Activated CD4-positive, alpha-beta memory T cell treated with anti-CD3 and anti-CD28 coated beads, Interleukin-2, amount 10 ng/mL, durations not matched to agents 7 days and 5 days (primary cell): ENCODE data around the gene SBF1. TPM values are rescaled to one million over a fixed set of nuclear protein-coding genes. Genes with fewer than 3 reads are reported as not detected.
A peak's percentile ranks its signal among the peaks of the same experiment; 100 is the strongest.

Source experiments
- CTCF ChIA-PET: fragments of 350-600 bp; sonication (Branson Sonifier 250); formaldehyde crosslinking; loops from one replicate; lab custom pipeline; 2021; ENCODE audit warnings: antibody characterized with exemption, inconsistent platforms; lab: Charles Lee
- POLR2A ChIA-PET: fragments of 350-600 bp; sonication (Branson Sonifier 250); formaldehyde crosslinking; loops from one replicate; lab custom pipeline; 2021; ENCODE audit warnings: antibody characterized with exemption; lab: Charles Lee
- DNase-seq: peaks from one replicate; pipeline ENCODE4 v3.0.0-alpha.2; 2020
- H3K27ac Mint-ChIP-seq: one replicate; pipeline ENCODE4 v1.8.0; 2021; ENCODE audit warnings: mild to moderate bottlenecking, mixed read lengths
- H3K27me3 Mint-ChIP-seq: one replicate; pipeline ENCODE4 v1.8.0; 2021; ENCODE audit warnings: mixed read lengths
- H3K36me3 Mint-ChIP-seq: one replicate; pipeline ENCODE4 v1.8.0; 2021; ENCODE audit warnings: low read depth, mixed read lengths
- H3K4me1 Mint-ChIP-seq: one replicate; pipeline ENCODE4 v1.8.0; 2021; ENCODE audit warnings: mixed read lengths
- H3K4me3 Mint-ChIP-seq: one replicate; pipeline ENCODE4 v1.8.0; 2021; ENCODE audit warnings: mild to moderate bottlenecking, mixed read lengths
- H3K9me3 Mint-ChIP-seq: one replicate; pipeline ENCODE4 v1.8.0; 2021; ENCODE audit warnings: mixed read lengths
- total RNA-seq, 2 experiments: library from RNA; stranded (reverse); gene quantifications; one replicate each; pipeline ENCODE4 v1.2.3, GENCODE V29; 2021

Gene SBF1
- total RNA-seq, 2 experiments from 2014 or later, result 181 to 196 TPM

DNA sequence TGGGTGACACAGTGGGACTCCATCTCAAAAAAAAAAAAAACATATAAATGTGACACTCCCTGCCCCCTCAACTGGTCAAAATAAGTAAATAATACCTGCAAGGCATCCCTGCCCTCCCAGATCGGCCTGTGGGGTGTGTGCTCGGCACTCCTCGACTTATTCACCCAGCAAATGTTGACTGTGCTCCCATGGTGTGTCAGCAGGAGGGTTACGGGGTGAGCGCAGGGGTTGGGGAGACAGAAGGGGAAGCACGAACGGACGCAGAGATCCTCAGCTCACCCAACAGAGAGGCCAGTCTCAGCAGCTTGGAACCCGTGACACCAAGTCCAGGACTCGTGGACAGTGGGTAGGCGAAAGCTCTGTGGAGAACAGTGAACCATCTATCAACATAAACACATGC is 4.9 kb upstream of the SBF1 start:
- Mint-ChIP-seq H3K27me3 (peaks cover 9% of the 10 kb centered on the region), H3K4me1 (peaks cover 13% of the 10 kb centered on the region), H3K9me3 (no peaks in the 10 kb centered on the region), H3K36me3 (no peaks in the 10 kb centered on the region), H3K4me3 (peak overlapping the region; percentile 66), H3K27ac (no peak overlapping the region)
- no peak for DNase-seq
- CTCF ChIA-PET, result interaction anchor here (1.0 to 1.8 kb wide), 2 partner anchors 9 to 18 kb away, joined by 3 to 5 read pairs; no protein-coding TSS in a partner anchor
- POLR2A ChIA-PET, result interaction anchor here (0.9 to 1.4 kb wide), 3 partner anchors 18 to 46 kb away, joined by 3 to 4 read pairs (median 3); partner anchors contain the start of gene SCO2

- POLR2A ChIA-PET, result interaction anchor here (1.9 kb wide), 1 partner anchor 48 kb away, joined by 6 read pairs; the partner anchor contains the start of gene SCO2
- no peaks in the 10 kb centered on the region for H3K9me3 Mint-ChIP-seq
- CTCF ChIA-PET, result no interaction called here
These were observed 3.1 kb upstream of the SBF1 start for GRCh38 chr22:50477923-50478322.

DNA sequence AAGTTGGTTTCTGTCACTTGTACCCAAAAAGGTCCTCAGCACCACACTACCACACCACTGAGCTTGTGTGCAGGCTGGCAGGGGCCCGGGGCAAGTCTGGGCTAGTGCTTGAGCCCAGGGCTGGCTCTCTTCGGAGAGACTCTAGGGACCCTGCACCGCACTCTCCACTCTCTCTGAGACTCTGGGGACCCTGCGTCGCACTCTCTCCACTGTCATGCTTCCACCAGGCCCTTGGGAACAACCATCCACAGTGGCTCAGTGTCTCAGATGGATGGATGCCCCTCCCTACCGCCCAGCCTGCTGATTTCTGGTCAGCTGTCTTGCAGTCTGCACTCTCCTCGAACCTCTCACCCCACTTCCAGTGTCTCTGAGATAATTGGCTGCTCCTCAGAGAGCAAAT is 2.0 kb upstream of the SBF1 start:
- Mint-ChIP-seq H3K4me1 (peaks cover 36% of the 10 kb centered on the region), H3K9me3 (no peaks in the 10 kb centered on the region), H3K36me3 (peaks cover 16% of the 10 kb centered on the region), H3K27ac (no peak overlapping the region), H3K27me3 (peaks cover 9% of the 10 kb centered on the region), H3K4me3 (peak overlapping the region; percentile 45)
- ChIA-PET POLR2A (interaction anchor here (1.9 kb wide), 1 partner anchor 49 kb away, joined by 6 read pairs; the partner anchor contains the start of gene SCO2), CTCF (no interaction called here)
- DNase-seq, result no peak

More at GRCh38 chr22:50477923-50478322, 3.1 kb upstream of the SBF1 start:
- no peak for DNase-seq
- H3K36me3 Mint-ChIP-seq, result peaks cover 11% of the 10 kb centered on the region
- no peak overlapping the region for H3K4me3 Mint-ChIP-seq
- peaks cover 9% of the 10 kb centered on the region for H3K27me3 Mint-ChIP-seq
- H3K4me1 Mint-ChIP-seq, result peaks cover 25% of the 10 kb centered on the region
- H3K27ac Mint-ChIP-seq, result no peak overlapping the region

GRCh38 chr22:50475652-50476002 is 792 bp upstream of the SBF1 start:
- peak overlapping the region; percentile 49 for H3K27ac Mint-ChIP-seq

GRCh38 chr22:50473855-50474671 is 772 bp downstream of the SBF1 start:
- Mint-ChIP-seq H3K27me3 (no peaks in the 10 kb centered on the region), H3K9me3 (no peaks in the 10 kb centered on the region), H3K4me3 (peak overlapping the region; percentile 92), H3K27ac (peak overlapping the region; percentile 97), H3K36me3 (peaks cover 22% of the 10 kb centered on the region), H3K4me1 (peaks cover 60% of the 10 kb centered on the region)
- ChIA-PET CTCF (interaction anchor here (0.8 to 2.5 kb wide), 7 partner anchors 10 to 147 kb away, joined by 3 to 18 read pairs (median 7); partner anchors contain the start of genes LMF2, NCAPH2 and SCO2), POLR2A (interaction anchor here (0.9 to 2.7 kb wide), 11 partner anchors 8 to 147 kb away, joined by 3 to 29 read pairs (median 5); partner anchors contain the start of genes ADM2, LMF2, NCAPH2 and SCO2)
- DNase-seq, result peak; percentile 57

More at GRCh38 chr22:50475652-50476002, 792 bp upstream of the SBF1 start:
- CTCF ChIA-PET, result no interaction called here
- Mint-ChIP-seq H3K27me3 (peaks cover 9% of the 10 kb centered on the region), H3K9me3 (no peaks in the 10 kb centered on the region), H3K4me1 (peaks cover 48% of the 10 kb centered on the region), H3K4me3 (peak overlapping the region; percentile 58), H3K36me3 (peaks cover 20% of the 10 kb centered on the region)
- DNase-seq, result no peak
- POLR2A ChIA-PET, result interaction anchor here (0.7 to 1.3 kb wide), 2 partner anchors 32 to 149 kb away, joined by 3 to 4 read pairs; partner anchors contain the start of genes DENND6B, LMF2 and NCAPH2

- POLR2A ChIA-PET, result interaction anchor here (0.9 to 2.7 kb wide), 11 partner anchors 9 to 148 kb away, joined by 3 to 29 read pairs (median 5); partner anchors contain the start of genes ADM2, LMF2, NCAPH2 and SCO2
- H3K36me3 Mint-ChIP-seq, result peaks cover 27% of the 10 kb centered on the region
- peaks cover 69% of the 10 kb centered on the region for H3K4me1 Mint-ChIP-seq
These were observed 1.7 kb downstream of the SBF1 start for GRCh38 chr22:50473088-50473487.

DNA sequence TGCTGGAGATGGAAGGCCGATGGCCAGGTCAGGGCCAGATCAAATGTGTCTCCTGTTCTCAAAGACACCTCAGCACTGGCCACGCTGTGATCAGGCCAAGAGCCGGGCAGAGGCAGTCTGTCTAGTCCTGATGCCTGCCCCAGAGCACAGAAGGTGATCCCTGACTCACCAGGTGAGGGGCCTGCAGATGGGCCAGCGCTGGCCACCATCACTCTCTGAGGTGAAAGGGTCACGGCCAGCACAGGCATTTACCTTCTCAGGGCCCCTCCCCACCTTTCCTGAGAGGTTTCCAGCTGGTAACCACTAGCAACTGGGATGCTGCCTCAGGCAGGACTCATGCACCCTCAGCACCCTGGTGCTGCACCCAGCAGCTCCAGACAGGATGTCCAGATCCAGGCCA is 2.9 kb downstream of the SBF1 start:
- Mint-ChIP-seq H3K4me1 (peaks cover 69% of the 10 kb centered on the region), H3K27me3 (no peaks in the 10 kb centered on the region), H3K27ac (peak overlapping the region; percentile 97), H3K9me3 (no peaks in the 10 kb centered on the region), H3K4me3 (peak overlapping the region; percentile 12), H3K36me3 (peaks cover 27% of the 10 kb centered on the region)
- no peak for DNase-seq
- ChIA-PET POLR2A (interaction anchor here (2.3 to 2.7 kb wide), 4 partner anchors 26 to 149 kb away, joined by 13 to 29 read pairs (median 14); partner anchors contain the start of gene SCO2), CTCF (interaction anchor here (1.1 to 2.7 kb wide), 6 partner anchors 18 to 221 kb away, joined by 3 to 13 read pairs (median 8); partner anchors contain the start of genes HDAC10, LMF2 and NCAPH2)

More at GRCh38 chr22:50473088-50473487, 1.7 kb downstream of the SBF1 start:
- DNase-seq, result peak; percentile 64
- H3K9me3 Mint-ChIP-seq, result no peaks in the 10 kb centered on the region
- CTCF ChIA-PET, result interaction anchor here (1.1 to 2.5 kb wide), 7 partner anchors 9 to 222 kb away, joined by 3 to 18 read pairs (median 7); partner anchors contain the start of genes HDAC10, LMF2, NCAPH2 and SCO2
- peak overlapping the region; percentile 97 for H3K27ac Mint-ChIP-seq
- H3K27me3 Mint-ChIP-seq, result no peaks in the 10 kb centered on the region
- H3K4me3 Mint-ChIP-seq, result peak overlapping the region; percentile 92

DNA sequence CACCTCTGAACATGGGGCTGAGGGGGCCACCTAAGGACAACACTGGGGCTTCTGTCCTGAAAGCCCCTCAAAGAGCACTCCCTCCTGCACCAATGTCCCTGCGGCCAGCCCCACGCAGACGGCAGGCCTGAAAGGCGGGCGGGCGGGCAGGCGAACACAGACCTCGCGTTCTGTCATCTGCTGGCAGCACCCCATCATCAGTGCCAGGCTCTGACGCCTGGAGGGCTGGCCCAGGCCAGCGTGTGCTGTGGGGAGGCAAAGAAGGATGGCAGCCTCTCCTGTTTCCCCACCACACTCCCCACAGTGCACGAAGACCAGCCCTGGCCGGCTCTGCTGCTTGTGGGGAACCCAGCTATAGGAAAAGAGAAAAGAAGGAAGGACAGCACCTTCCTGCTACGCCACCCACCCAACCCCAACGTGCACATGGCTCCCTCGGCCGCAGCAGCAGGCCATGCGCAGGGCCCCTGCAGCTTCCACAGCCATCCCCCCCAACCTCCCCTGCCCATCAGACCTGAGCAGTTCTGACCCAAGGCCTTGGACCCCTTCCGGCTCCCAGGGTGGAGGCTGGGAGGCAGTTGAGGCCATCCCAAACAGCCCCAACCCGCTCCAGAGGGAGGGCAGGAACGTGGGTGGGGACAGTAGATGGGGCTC is 3.5 kb downstream of the SBF1 start:
- Mint-ChIP-seq H3K4me3 (peak overlapping the region; percentile 68), H3K27me3 (no peaks in the 10 kb centered on the region), H3K36me3 (peaks cover 34% of the 10 kb centered on the region), H3K27ac (peak overlapping the region; percentile 97), H3K9me3 (no peaks in the 10 kb centered on the region), H3K4me1 (peaks cover 72% of the 10 kb centered on the region)
- DNase-seq, result no peak
- CTCF ChIA-PET, result interaction anchor here (0.6 to 2.7 kb wide), 6 partner anchors 18 to 150 kb away, joined by 3 to 21 read pairs (median 6); partner anchors contain the start of genes LMF2, NCAPH2 and SCO2
- POLR2A ChIA-PET, result interaction anchor here (0.9 to 5.0 kb wide), 8 partner anchors 19 to 157 kb away, joined by 3 to 48 read pairs (median 12); partner anchors contain the start of genes ARSA, LMF2, NCAPH2 and SCO2

DNA sequence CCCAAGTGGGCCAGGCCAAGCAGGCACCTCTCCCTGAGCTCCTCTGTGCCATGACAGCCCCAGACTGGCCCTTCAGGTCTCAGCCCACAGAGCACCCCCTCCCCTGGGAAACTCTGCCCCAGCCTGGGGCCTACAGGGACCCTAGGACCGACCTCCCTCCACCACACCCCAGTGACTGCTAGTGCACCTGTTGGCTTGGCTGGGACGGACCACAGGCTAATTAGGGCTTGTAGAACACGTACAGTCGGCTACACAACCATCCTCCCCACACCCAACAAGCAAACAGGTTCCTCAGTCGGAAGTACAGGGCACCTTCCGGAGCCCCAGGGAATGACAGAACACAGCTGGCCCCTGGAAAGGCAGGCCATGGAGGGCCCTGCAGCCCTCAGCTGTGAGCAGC is 4.3 kb downstream of the SBF1 start:
- peaks cover 40% of the 10 kb centered on the region for H3K36me3 Mint-ChIP-seq
- H3K4me1 Mint-ChIP-seq, result peaks cover 71% of the 10 kb centered on the region
- POLR2A ChIA-PET, result interaction anchor here (0.6 to 5.0 kb wide), 23 partner anchors 8 to 228 kb away, joined by 3 to 48 read pairs (median 5); partner anchors contain the start of genes ADM2, ARSA, CHKB and KLHDC7B
- DNase-seq, result no peak
- peak overlapping the region; percentile 68 for H3K4me3 Mint-ChIP-seq
- peak overlapping the region; percentile 97 for H3K27ac Mint-ChIP-seq
- H3K27me3 Mint-ChIP-seq, result no peaks in the 10 kb centered on the region
- no peaks in the 10 kb centered on the region for H3K9me3 Mint-ChIP-seq
- CTCF ChIA-PET, result interaction anchor here (1.0 to 2.7 kb wide), 11 partner anchors 10 to 219 kb away, joined by 3 to 21 read pairs (median 5); partner anchors contain the start of genes HDAC10, LMF2, NCAPH2 and SCO2

- Mint-ChIP-seq H3K36me3 (peaks cover 40% of the 10 kb centered on the region), H3K27ac (peak overlapping the region; percentile 97), H3K4me3 (peak overlapping the region; percentile 68), H3K9me3 (no peaks in the 10 kb centered on the region), H3K27me3 (no peaks in the 10 kb centered on the region), H3K4me1 (peaks cover 67% of the 10 kb centered on the region)
- peak; percentile 99 for DNase-seq
- ChIA-PET POLR2A (interaction anchor here (0.9 to 5.0 kb wide), 27 partner anchors 9 to 279 kb away, joined by 3 to 48 read pairs (median 5); partner anchors contain the start of genes ADM2, ARSA, CHKB and KLHDC7B), CTCF (interaction anchor here (1.0 to 2.7 kb wide), 13 partner anchors 9 to 218 kb away, joined by 3 to 21 read pairs (median 4); partner anchors contain the start of genes HDAC10, LMF2, NCAPH2 and SCO2)
These were observed 5.2 kb downstream of the SBF1 start for GRCh38 chr22:50469377-50470305.

DNA sequence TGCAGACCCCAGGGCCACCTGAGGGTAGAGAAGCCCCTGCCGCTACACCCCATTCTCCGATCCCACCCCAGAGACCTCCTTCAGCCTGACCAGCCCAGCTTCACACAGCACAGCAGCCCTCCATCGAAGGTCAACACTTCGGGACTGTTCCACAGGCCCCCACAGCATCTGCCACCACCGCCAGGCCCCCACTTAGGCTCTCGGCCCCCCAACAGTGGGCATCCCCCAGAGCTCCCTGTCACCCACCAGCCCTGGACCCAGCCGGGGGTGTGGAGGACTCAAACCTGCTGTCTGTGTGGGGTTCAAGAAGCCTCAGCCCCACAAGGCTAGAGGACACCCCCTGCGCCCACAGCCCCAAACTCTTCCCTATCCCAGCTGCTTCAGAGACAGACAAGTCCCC is 6.2 kb downstream of the SBF1 start:
- Mint-ChIP-seq H3K4me3 (peak overlapping the region; percentile 68), H3K27me3 (no peaks in the 10 kb centered on the region), H3K27ac (peak overlapping the region; percentile 97), H3K36me3 (peaks cover 44% of the 10 kb centered on the region), H3K9me3 (no peaks in the 10 kb centered on the region), H3K4me1 (peaks cover 62% of the 10 kb centered on the region)
- CTCF ChIA-PET, result interaction anchor here (1.2 to 1.6 kb wide), 3 partner anchors 29 to 152 kb away, joined by 4 to 6 read pairs (median 4); partner anchors contain the start of gene SCO2
- POLR2A ChIA-PET, result interaction anchor here (0.6 to 5.0 kb wide), 15 partner anchors 10 to 278 kb away, joined by 3 to 48 read pairs (median 4); partner anchors contain the start of genes ADM2, KLHDC7B, LMF2 and NCAPH2
- no peak for DNase-seq
